Endothelial cell of umbilical vein (primary cell): Measurements from ENCODE around the gene KCNA3. TPM values are rescaled to one million over a fixed set of nuclear protein-coding genes. Genes with fewer than 3 reads are reported as not detected.

Source experiments
- BruUV-seq: library from RNA; stranded (reverse); fragments of 400-500 nt; replicated peaks from 2 replicates; lab custom pipeline; 2021; lab: Mats Ljungman, UMichigan
- CTCF ChIA-PET: fragments of 300-600, 350-600 bp; sonication (Branson Sonifier 250); formaldehyde crosslinking; loops from one replicate; lab custom pipeline; 2021; ENCODE audit warnings: antibody characterized with exemption, inconsistent platforms; lab: Charles Lee
- POLR2A ChIA-PET: fragments of 300-600, 350-600 bp; sonication (Branson Sonifier 250); formaldehyde crosslinking; loops from one replicate; lab custom pipeline; 2021; ENCODE audit warnings: antibody characterized with exemption, inconsistent platforms; lab: Charles Lee
- DNase-seq: peaks from one replicate; pipeline ENCODE4 v3.0.0-alpha.2; 2011; ENCODE audit warnings: low read depth, low spot score
- FAIRE-seq: peaks from 2 replicates; lab custom pipeline; 2011; peaks lifted over from hg19 to GRCh38; lab: Jason Lieb, UNC
- H2AFZ ChIP-seq: 2 replicates; pipeline ENCODE4 v1.6.0; 2012; ENCODE audit warnings: low read depth, low read length, control low read depth, inconsistent platforms
- H3K27ac ChIP-seq: 2 replicates; pipeline ENCODE4 v1.5.1; 2011; ENCODE audit warnings: low read depth, mild to moderate bottlenecking, control low read depth, low read length, moderate library complexity; ENCODE audit not compliant: insufficient read depth
- H3K27me3 ChIP-seq, 2 experiments: 2 replicates each; pipeline versions ENCODE4 v1.6.0 to v1.6.1; 2011; ENCODE audit warnings: low read length in 2 of 2, mixed read lengths in 1 of 2; ENCODE audit not compliant: control insufficient read depth in 2 of 2, insufficient read depth in 2 of 2
- H3K36me3 ChIP-seq, 2 experiments: 2 replicates in 1 of 2; 3 replicates in 1 of 2; pipeline ENCODE4 v1.5.1; 2011; ENCODE audit warnings: low read length in 2 of 2, mild to moderate bottlenecking in 1 of 2, moderate library complexity in 1 of 2; ENCODE audit not compliant: control insufficient read depth in 2 of 2, insufficient read depth in 2 of 2; ENCODE audit errors: extremely low read depth in 1 of 2
- H3K4me1 ChIP-seq: 3 replicates; pipeline ENCODE4 v1.5.1; 2011; ENCODE audit warnings: mild to moderate bottlenecking, low read length; ENCODE audit not compliant: control insufficient read depth, insufficient read depth; ENCODE audit errors: extremely low read depth
- H3K4me2 ChIP-seq: 2 replicates; pipeline ENCODE4 v1.6.1; 2011; ENCODE audit warnings: low read length, control low read depth, mixed read lengths; ENCODE audit not compliant: insufficient read depth
- H3K4me3 ChIP-seq, 3 experiments: fragments of 200-600 bp in 1 of 3; sonication (generic), shearing (Covaris generic) in 1 of 3; replicated peaks in 1 of 3; 2 replicates each; pipeline ENCODE4 v1.5.1; 2011 to 2016; ENCODE audit warnings: control low read depth in 3 of 3, low read length in 3 of 3, mild to moderate bottlenecking in 2 of 3, inconsistent platforms in 1 of 3, low read depth in 1 of 3, moderate library complexity in 1 of 3; ENCODE audit not compliant: insufficient read depth in 1 of 3
- H3K79me2 ChIP-seq: 2 replicates; pipeline ENCODE4 v1.6.0; 2012; ENCODE audit warnings: low read length, inconsistent platforms; ENCODE audit not compliant: control insufficient read depth, insufficient read depth
- H3K9ac ChIP-seq: replicated peaks from 2 replicates; pipeline ENCODE3; 2011; ENCODE audit warnings: low read length, control low read depth; ENCODE audit not compliant: insufficient read depth; ENCODE audit errors: extremely low read depth
- H3K9me1 ChIP-seq: replicated peaks from 3 replicates; pipeline ENCODE4 v1.6.0; 2011; ENCODE audit warnings: mild to moderate bottlenecking, low read length; ENCODE audit not compliant: control insufficient read depth, insufficient read depth; ENCODE audit errors: extremely low read depth
- H3K9me3 ChIP-seq: replicated peaks from 2 replicates; pipeline ENCODE4 v1.5.1; 2012; ENCODE audit warnings: low read length, inconsistent platforms; ENCODE audit not compliant: control insufficient read depth, insufficient read depth
- H4K20me1 ChIP-seq: replicated peaks from 2 replicates; pipeline ENCODE3; 2011; ENCODE audit warnings: mild to moderate bottlenecking, low read length; ENCODE audit not compliant: control insufficient read depth, insufficient read depth; ENCODE audit errors: extremely low read depth
- EZH2 ChIP-seq: IDR thresholded peaks from 2 replicates; pipeline ENCODE4 v1.6.1; 2012; ENCODE audit warnings: borderline replicate concordance, low read depth, mild to moderate bottlenecking, moderate library complexity, low read length, inconsistent platforms; ENCODE audit not compliant: severe bottlenecking
- FOS ChIP-seq: IDR thresholded peaks from 2 replicates; pipeline ENCODE4 v1.6.1; 2011; ENCODE audit warnings: mild to moderate bottlenecking, low read length, moderate library complexity, borderline replicate concordance; ENCODE audit not compliant: insufficient read depth
- GATA2 ChIP-seq: IDR thresholded peaks from 2 replicates; pipeline ENCODE4 v1.7.0; 2011; ENCODE audit warnings: low read depth, mild to moderate bottlenecking, moderate library complexity, mixed read lengths, low read length; ENCODE audit not compliant: insufficient read length, insufficient read depth
- JUN ChIP-seq: IDR thresholded peaks from 2 replicates; pipeline ENCODE4 v1.6.1; 2011; ENCODE audit warnings: borderline replicate concordance, low read depth; ENCODE audit not compliant: insufficient read length, insufficient read depth
- MYC ChIP-seq: IDR thresholded peaks from one replicate; pipeline ENCODE4 v1.6.1; 2011; ENCODE audit warnings: mild to moderate bottlenecking, low read depth, low read length
- POLR2A ChIP-seq: IDR thresholded peaks from 2 replicates; pipeline ENCODE4 v1.6.1; 2012; ENCODE audit warnings: low read depth, mild to moderate bottlenecking, control low read depth, low read length
- POLR2AphosphoS5 ChIP-seq: IDR thresholded peaks from 2 replicates; pipeline ENCODE4 v1.6.1; 2012; ENCODE audit warnings: low read depth, mild to moderate bottlenecking, control low read depth, low read length, moderate library complexity; ENCODE audit not compliant: insufficient read depth
- dilution Hi-C: fragments of 300-500 bp; cut with MboI; formaldehyde crosslinking; loops from one replicate; pipeline ENCODE4 v1.15.0; 2019; ENCODE audit warnings: low sequenced_read_pairs; ENCODE audit not compliant: extremely low pct_ligation_motif_present
- intact Hi-C: fragments of 100-400 bp; cut with micrococcal nuclease; formaldehyde crosslinking; loops from one replicate; pipeline ENCODE4 v1.10.0; 2022
- polyA plus RNA-seq, 4 experiments: library from polyadenylated mRNA; depleted of rRNA in 3 of 4; stranded (reverse) in 3 of 4; unstranded in 1 of 4; fragments of >200 nt; gene quantifications; 2 replicates each; pipeline versions ENCODE4 v1.2.1 to v1.2.3, GENCODE V29; 2011 to 2012; ENCODE audit warnings: missing spikeins in 1 of 4
- total RNA-seq: library from RNA; stranded (reverse); gene quantifications from 2 replicates; pipeline ENCODE4 v1.2.3, GENCODE V29; 2021
- TF ChIP-seq, protein P1 (sequence below), 2 donors: IDR thresholded peaks; 1 replicate in 1 of 2; 2 replicates in 1 of 2; pipeline ENCODE4 v1.5.1; 2011; ENCODE audit warnings: low read length in 2 of 2, mild to moderate bottlenecking in 2 of 2, moderate library complexity in 2 of 2, control low read depth in 1 of 2, inconsistent platforms in 1 of 2, low read depth in 1 of 2; ENCODE audit not compliant: insufficient read depth in 1 of 2; ENCODE audit errors: extremely low read depth in 1 of 2
- TF ChIP-seq, protein P2 (sequence below): IDR thresholded peaks from 2 replicates; pipeline ENCODE4 v1.6.1; 2011; ENCODE audit not compliant: insufficient read depth, insufficient read length

The KCNA3 gene
- total and polyA plus RNA-seq, 2 donors (not counting 3 experiments of a cell fraction or from before 2014, with no cell fraction given) = not detected

DNA sequence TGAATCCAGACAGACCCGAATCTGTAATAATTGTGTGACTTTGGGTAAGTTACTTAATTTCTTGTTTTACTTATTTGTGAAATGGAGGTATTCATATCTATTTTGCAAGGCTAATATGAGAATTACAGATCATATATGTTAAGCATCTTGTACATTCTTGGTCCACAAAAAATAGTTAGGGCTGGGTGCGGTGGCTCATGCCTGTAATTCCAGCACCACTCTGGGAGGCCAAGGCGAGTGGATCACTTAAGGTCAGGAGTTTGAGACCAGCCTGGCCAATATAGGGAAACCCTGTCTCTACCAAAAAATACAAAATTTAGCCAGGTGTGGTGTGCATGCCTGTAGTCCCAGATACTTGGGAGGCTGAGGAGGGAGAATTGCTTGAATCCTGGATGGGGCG is 22.9 kb upstream of the KCNA3 start:
- FAIRE-seq (no peak), DNase-seq (no peak)
- no peak overlapping the region for H2AFZ ChIP-seq
- BruUV-seq = no TSS peak
- H3K9ac ChIP-seq = no peak overlapping the region
- ChIA-PET POLR2A (no interaction called here), CTCF (no interaction called here)
- no peak overlapping the region for H3K27ac ChIP-seq
- intact Hi-C loops = no loop called here
- H3K9me1 ChIP-seq = no peaks in the 10 kb centered on the region
- H3K4me1 ChIP-seq = no peaks in the 10 kb centered on the region
- H3K4me3 ChIP-seq = no peak overlapping the region
- dilution Hi-C loops = no loop called here
- no peak for TF ChIP-seq POLR2AphosphoS5
- no peak for TF ChIP-seq JUN
- TF ChIP-seq EZH2 = no peak
- no peak for TF ChIP-seq GATA2
- no peak for TF ChIP-seq MYC
- TF ChIP-seq POLR2A = no peak
- TF ChIP-seq, protein P1, sequence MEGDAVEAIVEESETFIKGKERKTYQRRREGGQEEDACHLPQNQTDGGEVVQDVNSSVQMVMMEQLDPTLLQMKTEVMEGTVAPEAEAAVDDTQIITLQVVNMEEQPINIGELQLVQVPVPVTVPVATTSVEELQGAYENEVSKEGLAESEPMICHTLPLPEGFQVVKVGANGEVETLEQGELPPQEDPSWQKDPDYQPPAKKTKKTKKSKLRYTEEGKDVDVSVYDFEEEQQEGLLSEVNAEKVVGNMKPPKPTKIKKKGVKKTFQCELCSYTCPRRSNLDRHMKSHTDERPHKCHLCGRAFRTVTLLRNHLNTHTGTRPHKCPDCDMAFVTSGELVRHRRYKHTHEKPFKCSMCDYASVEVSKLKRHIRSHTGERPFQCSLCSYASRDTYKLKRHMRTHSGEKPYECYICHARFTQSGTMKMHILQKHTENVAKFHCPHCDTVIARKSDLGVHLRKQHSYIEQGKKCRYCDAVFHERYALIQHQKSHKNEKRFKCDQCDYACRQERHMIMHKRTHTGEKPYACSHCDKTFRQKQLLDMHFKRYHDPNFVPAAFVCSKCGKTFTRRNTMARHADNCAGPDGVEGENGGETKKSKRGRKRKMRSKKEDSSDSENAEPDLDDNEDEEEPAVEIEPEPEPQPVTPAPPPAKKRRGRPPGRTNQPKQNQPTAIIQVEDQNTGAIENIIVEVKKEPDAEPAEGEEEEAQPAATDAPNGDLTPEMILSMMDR (IDR thresholded peaks at IDR 0.05; ENCODE audit: extremely low read depth in 1 of 2, insufficient read depth in 1 of 2, low read depth in 1 of 2, low read length in 2 of 2) = no peak
- no peak for TF ChIP-seq FOS
- TF ChIP-seq, protein P2, sequence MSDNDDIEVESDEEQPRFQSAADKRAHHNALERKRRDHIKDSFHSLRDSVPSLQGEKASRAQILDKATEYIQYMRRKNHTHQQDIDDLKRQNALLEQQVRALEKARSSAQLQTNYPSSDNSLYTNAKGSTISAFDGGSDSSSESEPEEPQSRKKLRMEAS = no peak
- no peak overlapping the region for H3K4me2 ChIP-seq
- no peaks in the 10 kb centered on the region for H3K9me3 ChIP-seq
- no peaks in the 10 kb centered on the region for H3K36me3 ChIP-seq
- no peaks in the 10 kb centered on the region for H4K20me1 ChIP-seq
- H3K27me3 ChIP-seq = no peaks in the 10 kb centered on the region
- H3K79me2 ChIP-seq = no peaks in the 10 kb centered on the region
